Coronary artery (tissue), 2 donors: Measurements from ENCODE around the gene ZNF578.
"Not testable (repeated sequence)": the region's sequence is repeated elsewhere in the genome, so short reads cannot be mapped to it uniquely, and the experiment has no call there.

Source experiments
- DNase-seq: peaks from one replicate; pipeline ENCODE4 v3.0.0-alpha.2; 2017; ENCODE audit warnings: low spot score
- H3K27ac ChIP-seq, 2 donors: fragments of 200-600 bp; sonication (generic); one replicate each; pipeline ENCODE4 v1.5.1; 2016 to 2019
- H3K4me3 ChIP-seq: fragments of 200-600 bp; sonication (generic); 2 replicates; pipeline ENCODE4 v1.5.1; 2016; ENCODE audit warnings: mild to moderate bottlenecking, moderate library complexity
- CTCF ChIP-seq: fragments of 200-600 bp; sonication (generic); IDR thresholded peaks from one replicate; pipeline ENCODE4 v1.5.1; 2019; ENCODE audit warnings: antibody characterized with exemption

Gene ZNF578

GRCh38 chr19:52535771-52536447 is 82.6 kb downstream of the ZNF578 start:
- H3K27ac ChIP-seq = peak overlapping the region; percentile 37 to 84
- DNase-seq = peak; percentile 85
- peak; percentile 17 for TF ChIP-seq CTCF
- H3K4me3 ChIP-seq = peak overlapping the region; percentile 73

DNA sequence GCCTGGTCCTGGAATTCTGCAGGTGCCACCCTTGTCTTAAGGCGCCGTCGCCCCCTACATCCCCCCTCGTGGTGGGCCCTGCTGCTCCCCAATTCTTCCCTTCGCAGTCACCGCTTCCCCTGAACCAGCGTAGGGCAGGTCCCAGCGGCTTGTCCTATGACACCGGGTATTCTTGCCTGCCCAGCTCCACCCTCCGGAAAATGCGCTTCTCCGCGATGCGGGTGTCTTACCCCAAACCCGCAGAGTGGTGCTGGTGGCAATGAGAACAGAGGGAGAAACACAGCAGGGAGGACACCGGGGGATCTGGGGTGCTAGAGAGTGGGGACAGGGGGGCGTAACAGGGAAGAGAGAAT is 83.1 kb downstream of the ZNF578 start:
- no peak for DNase-seq
- Histone ChIP-seq H3K4me3 (peak overlapping the region; percentile 73), H3K27ac (peak overlapping the region; percentile 37 to 84)
- no peak for TF ChIP-seq CTCF

GRCh38 chr19:52538815-52539214 is 85.5 kb downstream of the ZNF578 start:
- not testable (repeated sequence) for DNase-seq

GRCh38 chr19:52541176-52541575 is 87.8 kb downstream of the ZNF578 start:
- not testable (repeated sequence) for H3K4me3 ChIP-seq, DNase-seq

More at GRCh38 chr19:52538815-52539214, 85.5 kb downstream of the ZNF578 start:
- H3K4me3 ChIP-seq, H3K27ac ChIP-seq: not testable (repeated sequence)

DNA sequence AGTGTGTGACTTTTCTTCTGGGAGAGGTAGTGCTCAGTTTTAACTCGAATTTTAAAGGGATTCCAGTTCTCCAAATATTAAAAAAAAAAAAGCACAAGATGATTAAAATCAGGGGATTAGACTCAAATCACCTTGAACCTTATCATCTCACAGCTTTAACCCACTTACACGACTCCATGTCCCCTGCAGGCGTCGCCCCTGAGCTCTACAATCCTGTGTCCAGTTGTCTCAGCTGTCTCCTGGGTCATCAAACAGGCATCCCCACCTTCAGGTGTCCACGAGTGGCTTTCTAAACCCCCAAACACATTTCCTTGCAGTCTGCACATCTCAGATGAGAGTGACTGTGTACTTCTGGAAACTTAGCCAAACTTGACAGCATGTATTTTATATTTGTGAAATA is 88.3 kb downstream of the ZNF578 start:
- DNase-seq = no peak
- H3K4me3 ChIP-seq = no peak overlapping the region
- no peak overlapping the region for H3K27ac ChIP-seq
- TF ChIP-seq CTCF = no peak

More at GRCh38 chr19:52541176-52541575, 87.8 kb downstream of the ZNF578 start:
- not testable (repeated sequence) for H3K27ac ChIP-seq

DNA sequence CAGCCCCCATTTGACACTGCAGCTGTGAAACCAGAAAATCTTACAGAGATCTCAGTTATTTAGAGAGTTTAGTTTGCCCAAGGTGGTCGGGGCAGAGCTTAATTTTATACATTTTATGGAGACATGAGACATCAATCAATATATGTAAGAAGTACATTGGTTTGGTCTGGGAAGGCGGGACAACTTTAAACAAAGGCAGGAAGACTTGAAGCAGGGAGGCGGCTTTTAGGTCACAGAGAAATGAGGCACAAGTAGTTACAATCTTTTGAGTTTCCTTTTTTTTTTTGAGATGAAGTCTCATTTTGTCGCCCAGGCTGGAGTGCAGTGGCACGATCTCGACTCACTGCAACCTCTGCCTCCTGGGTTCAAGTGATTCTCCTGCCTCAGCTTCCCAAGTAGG is 89.2 kb downstream of the ZNF578 start:
- not testable (repeated sequence) for H3K27ac ChIP-seq, H3K4me3 ChIP-seq, DNase-seq

DNA sequence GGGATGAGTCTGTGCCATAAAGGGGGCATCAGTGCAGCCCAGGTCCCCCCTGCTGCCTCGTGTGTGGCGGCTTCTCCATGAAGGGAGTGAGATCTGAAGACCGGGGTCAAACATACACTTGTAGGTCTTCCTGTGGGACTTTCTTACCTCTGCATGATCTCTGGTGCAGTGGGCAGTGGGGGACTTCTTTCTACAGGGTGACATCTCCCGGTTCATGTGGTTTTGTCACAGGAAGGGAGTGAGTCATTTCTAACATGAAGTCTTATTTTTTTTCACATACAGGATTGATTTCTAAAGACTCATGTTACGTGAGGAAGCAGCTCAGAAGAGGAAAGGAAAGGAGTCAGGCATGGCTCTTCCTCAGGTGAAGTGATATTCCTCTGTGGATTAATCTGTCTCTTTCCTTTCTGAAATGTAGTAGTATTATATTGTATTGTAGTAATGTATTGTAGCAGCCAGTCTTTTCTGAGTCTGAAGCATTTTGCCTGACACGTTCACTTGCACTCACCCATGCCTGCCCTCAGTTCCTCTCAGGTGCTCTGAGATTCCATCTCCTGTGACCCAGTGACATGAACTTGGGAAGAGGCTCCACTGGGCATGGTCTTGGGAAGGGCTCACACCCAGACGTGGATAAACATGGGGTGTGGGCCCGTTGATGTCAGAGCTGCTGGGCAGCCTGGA is 89.8 kb downstream of the ZNF578 start:
- Histone ChIP-seq H3K4me3 (no peak overlapping the region), H3K27ac (no peak overlapping the region)
- no peak for TF ChIP-seq CTCF
- DNase-seq = no peak

- H3K4me3 ChIP-seq = no peak overlapping the region
Observed at GRCh38 chr19:52554216-52554971, 101.0 kb downstream of the ZNF578 start.

More at GRCh38 chr19:52554216-52554971, 101.0 kb downstream of the ZNF578 start:
- TF ChIP-seq CTCF = no peak
- DNase-seq = no peak
- H3K27ac ChIP-seq = no peak overlapping the region
